HG02571 (cell line): Measurements from ENCODE around the gene DNAI1.
"Not testable (repeated sequence)": the region's sequence is repeated elsewhere in the genome, so short reads cannot be mapped to it uniquely, and the experiment has no call there.

Experiments used
- ATAC-seq: cut with Tn5 transposase; IDR thresholded peaks from one replicate; pipeline ENCODE4 v1.9.1; 2021; ENCODE audit warnings: mild to moderate bottlenecking, moderate library complexity; ENCODE audit not compliant: unreplicated experiment

DNAI1 gene

GRCh38 chr9:34532041-34532440 is 73.4 kb downstream of the DNAI1 start:
- not testable (repeated sequence) for ATAC-seq

- ATAC-seq, result no peak
These were observed 78.1 kb downstream of the DNAI1 start for GRCh38 chr9:34536685-34537084.

GRCh38 chr9:34540827-34541226 is 82.2 kb downstream of the DNAI1 start:
- no peak for ATAC-seq

GRCh38 chr9:34541540-34541939 is 82.9 kb downstream of the DNAI1 start:
- no peak for ATAC-seq

GRCh38 chr9:34544035-34544434 is 85.4 kb downstream of the DNAI1 start:
- no peak for ATAC-seq

- ATAC-seq, result no peak
These were observed 86.9 kb downstream of the DNAI1 start for GRCh38 chr9:34545497-34545896.

GRCh38 chr9:34546102-34546833 is 87.7 kb downstream of the DNAI1 start:
- no peak for ATAC-seq

GRCh38 chr9:34546834-34547827 is 88.5 kb downstream of the DNAI1 start:
- no peak for ATAC-seq

GRCh38 chr9:34547960-34548611 is 89.5 kb downstream of the DNAI1 start:
- no peak for ATAC-seq

GRCh38 chr9:34549407-34549732 is 90.8 kb downstream of the DNAI1 start:
- ATAC-seq, result no peak

- ATAC-seq, result no peak
These were observed 91.5 kb downstream of the DNAI1 start for GRCh38 chr9:34550016-34550680.

GRCh38 chr9:34550681-34551270 is 92.2 kb downstream of the DNAI1 start:
- no peak for ATAC-seq

GRCh38 chr9:34551751-34552605 is 93.4 kb downstream of the DNAI1 start:
- no peak for ATAC-seq

GRCh38 chr9:34552606-34552981 is 94.0 kb downstream of the DNAI1 start:
- ATAC-seq, result no peak

GRCh38 chr9:34552986-34553385 is 94.4 kb downstream of the DNAI1 start:
- ATAC-seq, result no peak

- no peak for ATAC-seq
These were observed 95.0 kb downstream of the DNAI1 start for GRCh38 chr9:34553511-34554021.

GRCh38 chr9:34554211-34555001 is 95.8 kb downstream of the DNAI1 start:
- no peak for ATAC-seq

GRCh38 chr9:34555002-34555348 is 96.4 kb downstream of the DNAI1 start:
- ATAC-seq, result no peak

- ATAC-seq, result no peak
These were observed 96.9 kb downstream of the DNAI1 start for GRCh38 chr9:34555500-34555899.
